ENCODE results near the gene MVP.
"Not testable (repeated sequence)": the region's sequence is repeated elsewhere in the genome, so short reads cannot be mapped to it uniquely, and the experiment has no call there.

Gene MVP

DNA sequence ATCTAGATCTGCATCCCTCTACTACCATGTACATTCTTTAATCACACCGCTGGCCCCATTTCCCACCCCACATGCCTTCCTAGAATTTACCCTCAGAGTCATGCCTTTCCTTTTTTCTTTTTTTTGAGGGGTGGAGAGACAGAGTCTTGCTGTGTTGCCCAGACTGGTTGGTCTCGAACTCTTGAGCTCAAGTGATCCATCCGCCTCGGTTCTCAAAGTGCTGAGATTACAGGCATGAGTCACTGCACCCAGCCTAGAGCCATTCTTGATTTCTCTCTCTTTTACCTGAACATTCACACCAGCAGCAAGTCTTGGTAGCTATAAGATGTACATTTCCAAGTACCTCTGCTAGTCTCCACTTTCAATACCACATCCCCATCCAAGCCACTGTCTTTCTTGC lies 2.2 kb upstream of the MVP start:
- Histone ChIP-seq H3K9ac (ENCODE audit: low read length in 2 of 2) (peak overlapping the region in 1 of 2 donors; percentile 36), H3K9me3 (ENCODE audit: control insufficient read depth in 2 of 2, low read length in 2 of 2) (no peaks in the 10 kb centered on the region), H3K4me3 (ENCODE audit: low read length in 2 of 2) (no peak overlapping the region), H3K27me3 (ENCODE audit: control insufficient read depth in 1 of 2, insufficient read depth in 2 of 2, low read length in 2 of 2) (no peaks in the 10 kb centered on the region), H3K4me1 (ENCODE audit: control insufficient read depth, insufficient read depth, low read length) (peaks cover 69% of the 10 kb centered on the region), H3K36me3 (ENCODE audit: control insufficient read depth in 2 of 2, insufficient read depth in 2 of 2, low read length in 2 of 2) (peaks cover 2 to 9% of the 10 kb centered on the region in 2 donors), H3K27ac (ENCODE audit: low read length) (no peak overlapping the region)

DNA sequence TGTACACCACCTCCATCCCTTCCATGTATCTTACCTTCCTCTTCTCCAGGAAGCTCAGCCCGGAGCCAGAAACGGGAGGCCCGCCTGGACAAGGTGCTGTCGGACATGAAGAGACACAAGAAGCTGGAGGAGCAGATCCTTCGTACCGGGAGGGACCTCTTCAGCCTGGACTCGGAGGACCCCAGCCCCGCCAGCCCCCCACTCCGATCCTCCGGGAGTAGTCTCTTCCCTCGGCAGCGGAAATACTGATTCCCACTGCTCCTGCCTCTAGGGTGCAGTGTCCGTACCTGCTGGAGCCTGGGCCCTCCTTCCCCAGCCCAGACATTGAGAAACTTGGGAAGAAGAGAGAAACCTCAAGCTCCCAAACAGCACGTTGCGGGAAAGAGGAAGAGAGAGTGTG lies 756 bp upstream of the MVP start:
- Histone ChIP-seq H3K9ac (ENCODE audit: low read length in 2 of 2) (peak overlapping the region in 1 of 2 donors; percentile 90), H3K4me3 (ENCODE audit: low read length in 2 of 2) (peak overlapping the region in 1 of 2 donors; percentile 91), H3K27ac (ENCODE audit: low read length) (peak overlapping the region; percentile 85), H3K9me3 (ENCODE audit: control insufficient read depth in 2 of 2, low read length in 2 of 2) (no peaks in the 10 kb centered on the region), H3K36me3 (ENCODE audit: control insufficient read depth in 2 of 2, insufficient read depth in 2 of 2, low read length in 2 of 2) (peaks cover 2 to 9% of the 10 kb centered on the region in 2 donors), H3K4me1 (ENCODE audit: control insufficient read depth, insufficient read depth, low read length) (peaks cover 59% of the 10 kb centered on the region), H3K27me3 (ENCODE audit: control insufficient read depth in 1 of 2, insufficient read depth in 2 of 2, low read length in 2 of 2) (no peaks in the 10 kb centered on the region)

DNA sequence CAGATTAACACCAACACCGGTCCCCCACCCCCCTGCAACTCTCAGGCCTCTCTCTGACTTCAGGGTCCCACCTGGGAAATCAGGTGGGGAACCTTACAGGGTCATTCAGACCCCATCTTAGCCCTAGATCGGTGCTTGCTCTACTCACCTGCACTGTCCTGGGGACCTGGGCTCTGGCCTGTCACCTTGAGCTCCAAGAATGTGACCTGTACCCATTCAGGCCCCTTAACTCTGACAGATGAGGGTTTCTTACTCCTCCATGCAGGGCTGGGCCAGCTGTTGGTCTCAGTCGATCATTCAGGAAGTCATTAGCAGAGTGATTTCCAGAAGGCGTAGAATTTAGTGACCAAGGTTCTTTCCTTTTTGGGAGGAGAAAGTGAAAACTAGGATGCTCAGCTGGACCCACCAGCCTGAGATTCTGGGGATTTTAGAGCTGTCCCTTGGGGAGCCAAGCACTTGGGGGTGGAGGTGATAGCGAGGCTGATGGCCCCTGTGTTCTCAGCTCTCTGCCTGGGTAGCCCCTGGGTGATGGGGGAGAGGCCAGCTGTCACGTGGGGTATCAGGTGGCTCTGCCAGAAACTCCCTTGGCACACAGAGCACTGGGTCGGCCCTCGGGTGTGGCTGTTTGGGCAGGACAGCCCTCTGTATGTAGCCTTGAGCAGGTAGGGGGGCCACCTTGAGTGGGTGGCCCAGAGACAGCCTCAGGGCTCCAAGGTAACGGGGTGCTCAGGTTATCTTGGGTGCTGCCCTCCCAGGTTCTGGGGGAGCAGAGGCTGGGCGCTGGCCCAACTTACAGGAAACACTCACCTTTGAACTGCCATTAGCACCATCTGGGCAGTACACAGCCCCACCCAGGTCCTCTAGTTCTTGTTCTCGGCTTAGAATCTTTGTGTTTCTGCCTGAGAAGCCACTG lies 724 bp downstream of the MVP start:
- Histone ChIP-seq H3K27ac (ENCODE audit: low read length) (peak overlapping the region; percentile 85), H3K4me1 (ENCODE audit: control insufficient read depth, insufficient read depth, low read length) (peaks cover 62% of the 10 kb centered on the region), H3K27me3 (ENCODE audit: control insufficient read depth in 1 of 2, insufficient read depth in 2 of 2, low read length in 2 of 2) (no peaks in the 10 kb centered on the region)

DNA sequence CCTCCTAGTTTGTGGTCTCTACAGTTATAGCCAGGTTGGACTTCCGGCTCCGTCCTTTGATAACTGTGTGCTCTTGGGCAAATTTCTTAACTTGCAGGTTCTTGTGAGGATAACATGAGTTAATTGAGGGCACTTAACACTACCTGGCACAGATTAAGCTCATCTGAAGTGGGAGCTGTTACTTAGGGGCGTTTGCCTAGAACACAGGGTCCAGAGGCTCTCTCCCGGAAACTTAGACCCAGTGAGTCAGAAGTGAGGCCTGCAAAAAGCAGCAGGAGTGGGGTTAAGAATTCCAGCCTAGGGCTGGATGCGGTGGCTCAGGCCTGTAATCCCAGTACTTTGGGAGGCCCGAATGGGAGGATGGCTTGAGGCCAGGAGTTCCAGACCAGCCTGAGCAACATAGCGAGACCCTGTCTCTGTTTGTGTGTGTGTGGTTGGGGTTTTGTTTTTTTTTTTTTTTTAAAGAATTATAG lies 1.4 kb downstream of the MVP start:
- H3K27me3 ChIP-seq (ENCODE audit: control insufficient read depth in 1 of 2, insufficient read depth in 2 of 2, low read length in 2 of 2) = no peaks in the 10 kb centered on the region
- peak overlapping the region; percentile 87 to 91 for H3K4me3 ChIP-seq (ENCODE audit: low read length in 2 of 2)
- H3K9ac ChIP-seq (ENCODE audit: low read length in 2 of 2) = peak overlapping the region; percentile 88 to 90
- peaks cover 62% of the 10 kb centered on the region for H3K4me1 ChIP-seq (ENCODE audit: control insufficient read depth, insufficient read depth, low read length)
- no peaks in the 10 kb centered on the region for H3K9me3 ChIP-seq (ENCODE audit: control insufficient read depth in 2 of 2, low read length in 2 of 2)
- peak overlapping the region; percentile 85 for H3K27ac ChIP-seq (ENCODE audit: low read length)
- peaks cover 2 to 9% of the 10 kb centered on the region in 2 donors for H3K36me3 ChIP-seq (ENCODE audit: control insufficient read depth in 2 of 2, insufficient read depth in 2 of 2, low read length in 2 of 2)

More for the DNA sequence above, 724 bp downstream of the MVP start:
- Histone ChIP-seq H3K9ac (ENCODE audit: low read length in 2 of 2) (peak overlapping the region; percentile 88 to 90), H3K36me3 (ENCODE audit: control insufficient read depth in 2 of 2, insufficient read depth in 2 of 2, low read length in 2 of 2) (peaks cover 2 to 9% of the 10 kb centered on the region in 2 donors), H3K4me3 (ENCODE audit: low read length in 2 of 2) (peak overlapping the region; percentile 87 to 91), H3K9me3 (ENCODE audit: control insufficient read depth in 2 of 2, low read length in 2 of 2) (no peaks in the 10 kb centered on the region)

DNA sequence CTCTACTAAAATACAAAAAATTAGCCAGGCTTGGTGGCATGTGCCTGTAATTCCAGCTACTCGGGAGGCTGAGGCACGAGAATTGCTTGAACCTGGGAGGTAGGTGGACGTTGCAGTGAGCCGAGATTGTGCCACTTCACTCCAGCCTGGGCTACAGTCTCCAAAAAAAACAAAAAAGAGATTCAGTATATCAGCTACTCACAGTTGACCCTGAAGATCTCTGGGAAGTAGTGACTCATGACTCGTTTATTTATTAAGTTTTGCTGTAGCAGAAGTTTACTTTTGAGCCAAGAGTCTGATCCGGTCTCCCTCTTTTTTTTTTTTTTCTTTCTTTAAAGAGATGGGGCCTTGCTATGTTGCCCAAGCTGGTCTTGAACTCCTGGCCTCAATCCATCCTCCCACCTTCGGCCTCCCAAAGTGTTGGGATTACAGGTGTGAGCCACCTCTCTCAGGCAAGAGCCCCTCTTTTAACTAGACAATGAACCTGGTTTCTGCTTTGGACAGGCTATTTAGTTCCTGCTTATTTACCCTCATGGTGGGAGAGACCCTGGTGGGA lies 4.4 kb downstream of the MVP start:
- Histone ChIP-seq H3K27me3 (ENCODE audit: control insufficient read depth in 1 of 2, insufficient read depth in 2 of 2, low read length in 2 of 2) (no peaks in the 10 kb centered on the region), H3K4me3 (ENCODE audit: low read length in 2 of 2) (peak overlapping the region in 1 of 2 donors; percentile 44), H3K9ac (ENCODE audit: low read length in 2 of 2) (no peak overlapping the region), H3K9me3 (ENCODE audit: control insufficient read depth in 2 of 2, low read length in 2 of 2) (no peaks in the 10 kb centered on the region), H3K4me1 (ENCODE audit: control insufficient read depth, insufficient read depth, low read length) (peaks cover 55% of the 10 kb centered on the region), H3K27ac (ENCODE audit: low read length) (peak overlapping the region; percentile 41), H3K36me3 (ENCODE audit: control insufficient read depth in 2 of 2, insufficient read depth in 2 of 2, low read length in 2 of 2) (peaks cover 0 to 2% of the 10 kb centered on the region in 2 donors)

DNA sequence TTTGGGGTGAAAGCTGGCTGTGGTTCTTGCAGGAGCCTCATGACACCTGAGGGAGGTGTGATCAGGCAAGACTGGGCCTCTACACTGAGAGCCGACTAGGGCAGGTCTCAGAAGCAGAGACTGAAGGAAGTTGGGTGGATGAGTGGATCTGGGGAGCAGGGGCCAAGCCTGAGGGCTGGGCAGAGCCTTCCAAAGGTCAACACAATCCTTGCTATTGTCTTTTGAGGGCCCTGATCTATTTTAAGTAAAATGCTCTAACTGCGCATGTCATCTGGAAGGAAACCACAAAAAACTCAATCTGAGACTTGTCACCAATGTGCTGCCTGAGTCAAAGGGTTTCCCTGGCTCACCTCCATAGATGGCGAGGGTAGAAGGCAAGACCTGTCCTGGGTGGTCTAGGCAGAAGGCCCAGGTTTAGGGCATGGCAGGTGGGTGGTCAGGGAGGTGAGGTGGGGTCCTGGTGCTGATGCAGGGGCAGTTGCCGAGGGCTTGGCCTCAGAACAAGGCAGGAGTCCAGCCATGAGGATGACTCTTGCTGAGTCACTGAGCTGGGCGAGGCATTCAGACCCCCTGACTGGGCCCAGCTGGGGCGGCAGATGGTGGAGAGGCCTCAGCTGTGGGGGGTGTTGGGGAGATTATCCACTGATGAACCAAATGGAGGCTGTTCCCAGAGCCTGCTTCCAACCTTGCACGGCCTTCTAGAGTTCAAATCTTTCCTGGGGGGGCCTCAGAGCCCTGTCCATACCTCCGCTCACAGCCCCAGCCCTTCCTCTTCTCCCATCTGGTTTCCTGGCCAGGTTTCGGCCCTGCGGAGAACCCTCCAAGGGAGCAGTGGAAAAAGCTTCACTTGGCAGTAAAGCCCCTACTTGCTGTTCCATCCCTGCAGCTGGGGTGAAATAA lies 5.1 kb downstream of the MVP start:
- H3K9ac ChIP-seq (ENCODE audit: low read length in 2 of 2) = no peak overlapping the region
- H3K27me3 ChIP-seq (ENCODE audit: control insufficient read depth in 1 of 2, insufficient read depth in 2 of 2, low read length in 2 of 2) = no peaks in the 10 kb centered on the region
- H3K4me1 ChIP-seq (ENCODE audit: control insufficient read depth, insufficient read depth, low read length) = peaks cover 51% of the 10 kb centered on the region
- peak overlapping the region in 1 of 2 donors; percentile 44 for H3K4me3 ChIP-seq (ENCODE audit: low read length in 2 of 2)
- H3K36me3 ChIP-seq (ENCODE audit: control insufficient read depth in 2 of 2, insufficient read depth in 2 of 2, low read length in 2 of 2) = peaks cover 3 to 5% of the 10 kb centered on the region in 2 donors
- H3K9me3 ChIP-seq (ENCODE audit: control insufficient read depth in 2 of 2, low read length in 2 of 2) = no peaks in the 10 kb centered on the region
- H3K27ac ChIP-seq (ENCODE audit: low read length) = peak overlapping the region; percentile 41

DNA sequence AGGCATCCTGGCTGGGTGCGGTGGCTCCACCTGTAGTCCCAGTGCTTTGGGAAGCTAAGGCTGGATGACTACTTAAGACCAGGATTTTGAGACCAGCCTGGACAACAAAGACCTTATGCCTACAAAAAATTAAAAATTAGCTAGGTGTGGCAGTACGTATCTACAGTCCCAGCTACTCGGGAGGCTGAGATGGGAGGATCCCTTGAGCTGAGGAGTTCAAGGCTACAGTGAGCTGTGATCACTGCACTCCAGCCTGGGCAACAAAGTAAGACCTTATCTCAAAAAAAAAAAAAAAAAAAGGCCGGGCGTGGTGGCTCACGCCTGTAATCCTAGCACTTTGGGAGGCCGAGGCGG lies 6.1 kb downstream of the MVP start:
- no peak overlapping the region for H3K4me3 ChIP-seq (ENCODE audit: low read length in 2 of 2)
- H3K4me1 ChIP-seq (ENCODE audit: control insufficient read depth, insufficient read depth, low read length) = peaks cover 42% of the 10 kb centered on the region
- no peaks in the 10 kb centered on the region for H3K27me3 ChIP-seq (ENCODE audit: control insufficient read depth in 1 of 2, insufficient read depth in 2 of 2, low read length in 2 of 2)
- no peaks in the 10 kb centered on the region for H3K9me3 ChIP-seq (ENCODE audit: control insufficient read depth in 2 of 2, low read length in 2 of 2)
- peak overlapping the region; percentile 41 for H3K27ac ChIP-seq (ENCODE audit: low read length)
- H3K9ac ChIP-seq (ENCODE audit: low read length in 2 of 2) = no peak overlapping the region
- peaks cover 8 to 9% of the 10 kb centered on the region in 2 donors for H3K36me3 ChIP-seq (ENCODE audit: control insufficient read depth in 2 of 2, insufficient read depth in 2 of 2, low read length in 2 of 2)

DNA sequence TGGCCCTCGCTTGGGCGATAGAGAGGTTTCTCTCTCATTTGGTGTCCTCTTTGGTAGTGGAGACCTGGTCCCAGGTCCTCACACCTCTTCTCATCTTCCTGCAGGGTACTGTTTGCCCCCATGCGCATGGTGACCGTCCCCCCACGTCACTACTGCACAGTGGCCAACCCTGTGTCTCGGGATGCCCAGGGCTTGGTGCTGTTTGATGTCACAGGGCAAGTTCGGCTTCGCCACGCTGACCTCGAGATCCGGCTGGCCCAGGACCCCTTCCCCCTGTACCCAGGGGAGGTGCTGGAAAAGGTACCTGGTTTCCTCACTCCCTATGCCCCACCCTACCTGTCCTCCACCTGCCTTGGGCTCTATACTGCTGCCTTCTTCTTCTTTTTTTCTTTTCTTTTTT lies 10.5 kb downstream of the MVP start:
- Histone ChIP-seq H3K27me3 (ENCODE audit: control insufficient read depth in 1 of 2, insufficient read depth in 2 of 2, low read length in 2 of 2) (no peaks in the 10 kb centered on the region), H3K4me3 (ENCODE audit: low read length in 2 of 2) (no peak overlapping the region), H3K9ac (ENCODE audit: low read length in 2 of 2) (no peak overlapping the region), H3K9me3 (ENCODE audit: control insufficient read depth in 2 of 2, low read length in 2 of 2) (no peaks in the 10 kb centered on the region), H3K4me1 (ENCODE audit: control insufficient read depth, insufficient read depth, low read length) (peaks cover 10% of the 10 kb centered on the region), H3K36me3 (ENCODE audit: control insufficient read depth in 2 of 2, insufficient read depth in 2 of 2, low read length in 2 of 2) (peaks cover 23 to 32% of the 10 kb centered on the region in 2 donors), H3K27ac (ENCODE audit: low read length) (no peak overlapping the region)

DNA sequence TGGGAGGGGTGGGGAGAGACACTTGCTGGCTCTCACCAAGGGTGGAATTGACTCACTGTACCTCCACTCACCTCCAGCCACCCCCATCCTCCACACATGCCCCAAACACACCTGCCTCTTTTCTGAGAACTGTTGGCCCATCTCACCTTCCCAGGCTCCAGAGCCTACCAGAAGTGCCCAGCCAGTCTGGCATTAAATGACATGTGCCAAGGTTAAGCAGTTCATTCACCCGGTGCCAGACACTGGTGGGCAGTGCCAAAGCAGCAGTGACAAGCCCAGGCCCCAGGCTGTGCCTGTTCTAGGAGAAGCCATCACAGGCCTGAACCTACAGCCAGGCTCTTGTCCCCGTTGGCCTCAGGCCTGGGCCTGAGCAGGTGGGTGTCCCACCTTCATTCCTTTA lies 11.2 kb downstream of the MVP start:
- H3K27me3 ChIP-seq (ENCODE audit: control insufficient read depth in 1 of 2, insufficient read depth in 2 of 2, low read length in 2 of 2) = no peaks in the 10 kb centered on the region
- H3K9me3 ChIP-seq (ENCODE audit: control insufficient read depth in 2 of 2, low read length in 2 of 2) = no peaks in the 10 kb centered on the region
- no peak overlapping the region for H3K4me3 ChIP-seq (ENCODE audit: low read length in 2 of 2)
- no peak overlapping the region for H3K27ac ChIP-seq (ENCODE audit: low read length)
- no peak overlapping the region for H3K9ac ChIP-seq (ENCODE audit: low read length in 2 of 2)
- peaks cover 24 to 34% of the 10 kb centered on the region in 2 donors for H3K36me3 ChIP-seq (ENCODE audit: control insufficient read depth in 2 of 2, insufficient read depth in 2 of 2, low read length in 2 of 2)
- H3K4me1 ChIP-seq (ENCODE audit: control insufficient read depth, insufficient read depth, low read length) = peaks cover 6% of the 10 kb centered on the region

DNA sequence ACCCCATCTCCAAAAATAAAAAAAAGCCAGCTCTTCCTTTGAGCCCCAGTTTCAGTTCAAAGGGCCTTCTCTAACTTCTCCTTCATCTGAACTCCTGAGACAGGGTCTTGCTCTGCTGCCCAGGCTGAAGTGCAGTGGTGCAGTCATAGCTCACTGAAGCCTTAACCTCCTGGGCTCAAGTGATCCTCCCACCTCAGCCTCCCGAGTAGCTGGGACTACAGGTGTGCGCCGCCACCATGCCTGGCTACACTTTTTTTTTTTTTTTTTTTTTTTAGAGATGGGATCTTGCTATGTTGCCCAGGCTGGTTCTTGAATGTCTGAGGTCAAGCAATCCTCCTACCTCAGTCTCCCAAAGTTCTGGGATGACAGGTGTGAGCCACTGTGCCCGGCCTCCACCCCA lies 13.0 kb downstream of the MVP start:
- H3K36me3 ChIP-seq (ENCODE audit: control insufficient read depth in 2 of 2, insufficient read depth in 2 of 2, low read length in 2 of 2) = peaks cover 33 to 43% of the 10 kb centered on the region in 2 donors

More for the DNA sequence above, 13.0 kb downstream of the MVP start:
- not testable (repeated sequence) for H3K27me3 ChIP-seq (ENCODE audit: control insufficient read depth in 1 of 2, insufficient read depth in 2 of 2, low read length in 2 of 2); H3K4me3 ChIP-seq (ENCODE audit: low read length in 2 of 2); H3K4me1 ChIP-seq (ENCODE audit: control insufficient read depth, insufficient read depth, low read length); H3K9me3 ChIP-seq (ENCODE audit: control insufficient read depth in 2 of 2, low read length in 2 of 2); H3K27ac ChIP-seq (ENCODE audit: low read length); H3K9ac ChIP-seq (ENCODE audit: low read length in 2 of 2)
